ENCODE results near the gene RYR3.

DNA sequence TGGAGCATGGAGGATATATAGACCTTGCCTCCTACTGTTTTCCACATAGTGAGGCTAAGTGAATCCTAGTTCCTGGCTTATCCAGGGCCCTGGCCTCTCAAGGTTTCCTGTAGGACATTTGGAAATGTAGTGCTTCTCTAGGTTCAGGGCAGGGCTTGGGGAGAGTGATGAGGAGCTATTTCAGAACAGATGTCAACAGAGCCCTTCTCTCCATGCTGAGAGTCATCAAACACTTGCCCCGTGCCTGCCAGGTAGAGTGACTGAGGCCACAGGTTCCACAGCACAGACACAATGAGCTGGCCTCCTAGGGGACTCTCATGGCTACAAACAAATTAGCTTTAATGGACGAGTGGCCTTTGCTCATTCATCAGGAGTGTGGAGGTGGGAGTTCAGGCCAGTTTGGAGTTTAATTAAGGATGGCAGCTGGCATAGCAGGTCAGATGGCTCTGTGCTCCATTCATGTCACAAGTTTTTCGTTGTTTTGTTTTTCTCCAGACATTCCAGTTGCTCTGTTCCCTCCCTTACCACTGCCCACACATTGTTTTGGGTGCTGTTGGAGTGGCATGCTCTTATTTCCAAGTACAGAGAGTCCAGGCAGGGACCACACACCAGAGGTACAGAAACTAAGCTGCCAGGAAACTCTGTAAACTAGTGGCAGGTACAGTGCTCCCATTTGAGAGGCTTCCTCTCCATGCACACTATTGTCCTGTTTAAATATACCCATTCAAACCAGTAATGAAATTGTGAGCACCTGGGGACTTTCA lies 189.8 kb downstream of the RYR3 start:
- TF ChIP-seq, protein P1, sequence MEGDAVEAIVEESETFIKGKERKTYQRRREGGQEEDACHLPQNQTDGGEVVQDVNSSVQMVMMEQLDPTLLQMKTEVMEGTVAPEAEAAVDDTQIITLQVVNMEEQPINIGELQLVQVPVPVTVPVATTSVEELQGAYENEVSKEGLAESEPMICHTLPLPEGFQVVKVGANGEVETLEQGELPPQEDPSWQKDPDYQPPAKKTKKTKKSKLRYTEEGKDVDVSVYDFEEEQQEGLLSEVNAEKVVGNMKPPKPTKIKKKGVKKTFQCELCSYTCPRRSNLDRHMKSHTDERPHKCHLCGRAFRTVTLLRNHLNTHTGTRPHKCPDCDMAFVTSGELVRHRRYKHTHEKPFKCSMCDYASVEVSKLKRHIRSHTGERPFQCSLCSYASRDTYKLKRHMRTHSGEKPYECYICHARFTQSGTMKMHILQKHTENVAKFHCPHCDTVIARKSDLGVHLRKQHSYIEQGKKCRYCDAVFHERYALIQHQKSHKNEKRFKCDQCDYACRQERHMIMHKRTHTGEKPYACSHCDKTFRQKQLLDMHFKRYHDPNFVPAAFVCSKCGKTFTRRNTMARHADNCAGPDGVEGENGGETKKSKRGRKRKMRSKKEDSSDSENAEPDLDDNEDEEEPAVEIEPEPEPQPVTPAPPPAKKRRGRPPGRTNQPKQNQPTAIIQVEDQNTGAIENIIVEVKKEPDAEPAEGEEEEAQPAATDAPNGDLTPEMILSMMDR (conservative IDR thresholded peaks at IDR 0.05; ENCODE audit: low read length) = no peak
- TF ChIP-seq EZH2phosphoT487 (IDR thresholded peaks at IDR 0.05; ENCODE audit: borderline replicate concordance, low read depth, low read length) = no peak

Measured in OCI-LY7 (cell line).